ENCODE data around the gene FUOM.

- TF ChIP-seq POLR2A (IDR thresholded peaks at IDR 0.05) (no peak), CTCF (IDR thresholded peaks at IDR 0.05) (no peak)
Observed at GRCh38 chr10:133347710-133348517, 9.9 kb downstream of the FUOM start.
